HG02973 (cell line): Measurements from ENCODE around the gene ARAP1.

Experiments
- ATAC-seq: cut with Tn5 transposase; IDR thresholded peaks from one replicate; pipeline ENCODE4 v1.9.1; 2021; ENCODE audit warnings: moderate library complexity; ENCODE audit not compliant: unreplicated experiment

ARAP1 gene

DNA sequence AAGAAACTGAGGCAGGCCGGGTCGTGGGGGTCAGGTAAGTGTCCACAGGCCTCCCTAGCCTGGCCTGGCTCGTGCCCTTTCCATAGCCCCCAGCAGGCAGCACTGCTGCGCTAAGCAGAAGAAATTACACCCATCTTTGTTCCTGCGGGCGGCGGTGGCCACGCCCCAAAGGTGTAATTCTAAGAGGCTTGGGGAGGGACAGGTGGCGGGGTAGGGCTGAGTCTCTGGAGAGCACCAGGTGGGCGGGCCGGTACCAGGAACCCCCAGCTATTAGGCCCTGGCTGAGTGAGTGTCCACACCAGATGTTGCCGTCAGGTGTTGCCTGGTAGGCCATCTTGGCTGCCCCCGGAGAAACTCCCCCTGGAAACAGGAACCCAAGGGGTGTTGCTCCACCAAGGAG, 12.3 kb upstream of the ARAP1 start:
- ATAC-seq: no peak

DNA sequence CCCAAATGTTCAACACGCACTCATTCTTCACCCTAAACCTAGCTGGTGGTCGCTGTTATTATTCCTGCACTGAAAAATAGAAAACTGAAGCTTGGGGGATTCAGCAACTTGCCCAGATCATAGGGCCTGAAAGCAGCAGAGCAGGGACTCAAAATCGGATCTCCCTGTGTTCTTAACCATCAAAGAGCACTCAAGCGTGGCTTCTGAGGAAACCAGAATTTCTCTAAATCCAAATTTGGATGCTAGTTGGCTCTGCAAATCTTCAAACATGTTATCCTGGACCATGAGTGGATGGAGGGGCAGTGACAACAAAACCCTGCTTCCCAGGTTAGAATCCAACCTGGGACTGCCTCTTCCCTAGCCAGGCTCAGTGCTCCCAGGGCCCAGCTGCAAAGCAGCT, 11.6 kb upstream of the ARAP1 start:
- ATAC-seq: no peak

GRCh38 chr11:72762641-72763304, 10.6 kb upstream of the ARAP1 start:
- peak; percentile 61 for ATAC-seq

DNA sequence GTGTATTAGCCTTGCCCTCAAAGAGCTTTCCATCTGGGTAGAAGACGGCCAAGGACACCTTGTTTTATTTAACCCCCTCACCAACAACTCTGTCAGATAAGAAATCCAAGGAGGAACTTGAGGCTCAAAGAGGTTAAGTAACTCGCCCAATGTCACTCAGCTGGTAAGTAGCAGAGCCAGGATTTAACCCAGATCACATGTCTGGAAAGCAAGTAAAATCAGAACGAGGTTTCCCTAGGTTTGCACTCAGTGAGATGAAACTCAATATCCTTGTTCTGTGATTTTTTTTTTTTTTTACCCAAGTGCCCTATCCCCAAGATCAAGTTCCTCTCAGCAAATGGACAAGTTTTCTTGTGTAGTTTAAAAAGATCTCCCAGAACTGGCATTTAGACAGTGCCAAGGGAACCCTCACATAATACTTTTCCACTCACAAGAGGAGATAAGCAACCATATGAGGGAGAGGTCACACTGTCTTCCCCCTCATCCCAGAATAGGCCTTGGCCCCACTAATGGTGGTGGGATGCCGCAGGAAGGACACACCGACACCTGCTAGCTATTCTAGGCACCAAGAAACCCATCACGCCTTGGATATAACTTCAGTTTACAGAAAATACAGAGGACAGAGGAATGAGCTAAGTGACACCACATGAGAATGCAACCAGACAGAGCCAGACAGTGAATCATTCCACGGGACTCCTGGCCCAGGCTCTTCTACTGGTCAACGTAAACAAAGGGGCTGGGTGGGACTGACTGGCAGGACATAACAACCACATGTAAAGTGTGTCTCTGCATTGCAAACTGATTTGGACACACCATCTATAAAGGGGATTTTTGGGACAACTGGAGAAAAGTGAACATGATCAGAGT, 8.6 kb upstream of the ARAP1 start:
- ATAC-seq: no peak

GRCh38 chr11:72759468-72759985, 7.3 kb upstream of the ARAP1 start:
- no peak for ATAC-seq

- ATAC-seq: no peak
Observed at GRCh38 chr11:72758690-72759389, 6.6 kb upstream of the ARAP1 start.

- ATAC-seq: no peak
Observed at GRCh38 chr11:72758304-72758689, 6.1 kb upstream of the ARAP1 start.

- ATAC-seq: no peak
Observed at GRCh38 chr11:72755713-72756285, 3.6 kb upstream of the ARAP1 start.

GRCh38 chr11:72754544-72755155, 2.4 kb upstream of the ARAP1 start:
- no peak for ATAC-seq

GRCh38 chr11:72754149-72754543, 1.9 kb upstream of the ARAP1 start:
- no peak for ATAC-seq

- ATAC-seq: no peak
Observed at GRCh38 chr11:72753341-72754148, 1.3 kb upstream of the ARAP1 start.

DNA sequence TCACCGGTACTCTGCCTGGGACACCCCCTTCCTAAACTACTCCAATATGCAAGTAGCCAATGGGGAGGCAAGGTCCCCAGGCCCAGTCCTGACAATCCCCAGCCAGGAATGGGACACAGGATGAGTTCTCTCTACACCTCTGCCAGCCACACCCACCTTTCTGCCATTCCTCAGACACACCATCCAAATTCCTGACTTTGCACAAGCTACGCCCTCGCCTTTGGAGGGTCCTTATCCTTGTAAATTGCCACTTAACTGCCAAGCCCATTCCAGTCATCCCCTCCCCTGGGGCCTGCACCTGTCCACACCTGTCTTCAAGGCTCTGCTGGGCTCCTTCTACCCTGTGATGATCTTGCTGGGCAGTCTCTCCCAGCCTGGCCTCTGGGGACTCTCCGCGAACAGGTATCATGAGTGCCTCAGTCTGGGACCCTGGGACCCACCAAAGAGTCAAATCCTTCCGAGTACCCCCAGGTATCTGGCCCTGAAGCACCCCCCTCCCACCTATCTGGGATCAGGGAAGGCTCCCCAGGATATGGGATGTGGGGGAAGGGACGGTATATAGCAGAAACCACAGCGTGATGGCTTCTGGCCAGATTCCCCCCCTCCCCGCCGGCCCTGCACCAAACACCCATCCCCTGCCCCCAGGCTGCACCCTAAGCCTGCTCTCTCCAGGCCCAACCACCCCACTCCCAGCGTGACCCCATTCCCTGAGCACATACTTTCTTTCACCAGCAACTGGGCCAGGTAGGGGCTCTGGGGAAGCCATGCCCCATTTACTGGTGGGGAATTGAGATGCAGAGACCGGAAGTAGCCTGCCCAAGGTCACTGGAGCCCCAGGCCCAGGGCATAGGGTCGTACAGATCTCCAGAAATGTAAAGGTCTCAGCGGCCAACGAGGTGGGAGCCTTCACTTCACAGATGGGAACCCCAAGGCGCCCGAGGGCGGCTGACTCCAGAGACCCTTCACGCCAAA, 806 bp downstream of the ARAP1 start:
- ATAC-seq: no peak

DNA sequence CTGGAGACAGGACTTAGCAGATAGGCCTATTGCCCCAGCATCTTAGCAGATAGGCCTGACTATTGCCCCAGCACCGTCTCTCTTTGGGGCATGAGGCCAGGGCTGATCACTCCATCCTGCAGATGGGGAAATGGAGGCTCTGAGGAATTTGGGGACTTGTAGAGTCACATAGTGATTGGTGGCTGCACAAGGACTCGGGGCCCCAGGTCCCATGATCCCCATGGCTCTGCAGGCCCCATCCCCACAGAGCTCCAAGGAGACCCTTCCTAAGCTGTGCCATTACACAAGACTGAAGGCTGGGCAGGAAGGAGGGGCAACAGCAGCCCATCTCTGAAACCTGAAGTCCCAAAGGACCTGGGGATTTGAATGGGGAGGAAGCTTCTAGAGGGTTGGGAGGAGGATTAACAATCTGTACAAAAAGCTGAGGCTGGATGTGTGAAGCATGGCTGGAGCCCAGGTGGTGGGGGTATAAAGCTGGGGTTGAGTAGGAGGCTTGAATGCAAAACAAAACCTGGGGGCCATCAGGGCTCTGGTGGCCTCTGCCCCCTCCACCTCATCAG, 1.6 kb downstream of the ARAP1 start:
- ATAC-seq: no peak

DNA sequence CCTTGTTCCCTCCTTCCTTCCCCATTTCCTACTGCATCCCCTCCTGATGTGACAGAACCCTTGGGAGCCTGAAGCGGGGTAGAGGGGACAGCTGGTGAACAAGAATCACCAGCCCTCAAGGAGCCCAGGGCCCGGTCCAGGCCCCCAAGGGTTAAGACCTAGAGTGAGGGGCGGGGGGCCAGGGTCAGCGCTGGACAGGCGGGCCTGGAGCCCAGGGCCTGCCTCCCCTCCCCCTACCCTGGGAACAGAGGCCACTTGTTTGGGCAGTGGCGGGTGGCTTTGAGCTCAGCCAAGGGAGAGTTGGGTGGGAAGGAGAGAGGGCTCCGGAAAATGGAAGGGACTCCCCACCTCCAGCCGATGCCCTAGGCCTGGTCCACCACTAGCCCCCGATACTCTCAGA, 2.1 kb downstream of the ARAP1 start:
- no peak for ATAC-seq

GRCh38 chr11:72747289-72747855, 4.8 kb downstream of the ARAP1 start:
- no peak for ATAC-seq

DNA sequence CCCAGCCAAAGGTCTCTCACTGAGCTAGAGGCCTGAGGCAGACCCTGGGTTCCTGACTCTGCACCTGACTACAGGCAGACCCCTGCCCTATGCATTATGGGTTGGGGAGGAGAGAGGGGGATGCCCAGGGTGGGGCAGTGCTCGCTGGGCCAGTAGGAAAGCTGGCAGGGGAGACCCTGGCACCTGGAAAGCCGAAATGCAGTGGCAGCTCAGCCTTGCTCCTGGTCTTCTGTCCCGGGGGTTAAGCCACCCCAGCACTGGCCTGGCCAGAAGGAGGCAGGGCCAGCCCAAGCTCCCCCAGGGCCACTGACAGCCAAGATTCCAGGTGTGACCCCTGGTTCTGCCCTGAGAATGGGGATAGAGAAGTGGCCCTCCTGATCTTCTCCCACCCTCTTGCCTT, 5.4 kb downstream of the ARAP1 start:
- no peak for ATAC-seq

- ATAC-seq: no peak
Observed at GRCh38 chr11:72745925-72746550, 6.2 kb downstream of the ARAP1 start.

GRCh38 chr11:72745511-72745910, 6.7 kb downstream of the ARAP1 start:
- ATAC-seq: no peak
